HG03469 (cell line): ENCODE results near the gene NDUFS1.
A peak's percentile ranks its signal among the peaks of the same experiment; 100 is the strongest.
"Not testable (repeated sequence)": the region's sequence is repeated elsewhere in the genome, so short reads cannot be mapped to it uniquely, and the experiment has no call there.

Experiments
- ATAC-seq: cut with Tn5 transposase; IDR thresholded peaks from one replicate; pipeline ENCODE4 v1.9.1; 2021; ENCODE audit warnings: mild to moderate bottlenecking, moderate library complexity, moderate number of reproducible peaks; ENCODE audit not compliant: unreplicated experiment

Gene NDUFS1

GRCh38 chr2:206163251-206163880, 4.1 kb upstream of the NDUFS1 start:
- ATAC-seq, result no peak

- ATAC-seq, result not testable (repeated sequence)
These were observed 3.2 kb upstream of the NDUFS1 start for GRCh38 chr2:206162401-206162800.

GRCh38 chr2:206160807-206161179, 1.5 kb upstream of the NDUFS1 start:
- no peak for ATAC-seq

- ATAC-seq, result peak; percentile 21
These were observed 1.0 kb upstream of the NDUFS1 start for GRCh38 chr2:206160125-206160806.

- peak; percentile 2 for ATAC-seq
These were observed 490 bp downstream of the NDUFS1 start for GRCh38 chr2:206158563-206159345.

- not testable (repeated sequence) for ATAC-seq
These were observed 2.2 kb downstream of the NDUFS1 start for GRCh38 chr2:206157014-206157413.

- ATAC-seq, result peak; percentile 49
These were observed 5.0 kb downstream of the NDUFS1 start for GRCh38 chr2:206154197-206154596.

- no peak for ATAC-seq
These were observed 8.6 kb downstream of the NDUFS1 start for GRCh38 chr2:206150631-206151030.

- ATAC-seq, result no peak
These were observed 9.1 kb downstream of the NDUFS1 start for GRCh38 chr2:206150168-206150567.

GRCh38 chr2:206149330-206149729, 9.9 kb downstream of the NDUFS1 start:
- no peak for ATAC-seq

- ATAC-seq, result no peak
These were observed 13.6 kb downstream of the NDUFS1 start for GRCh38 chr2:206145665-206146064.

- no peak for ATAC-seq
These were observed 14.9 kb downstream of the NDUFS1 start for GRCh38 chr2:206144383-206144782.

GRCh38 chr2:206143451-206143850, 15.8 kb downstream of the NDUFS1 start:
- no peak for ATAC-seq

GRCh38 chr2:206127656-206128055, 31.6 kb downstream of the NDUFS1 start:
- ATAC-seq, result no peak

GRCh38 chr2:206125901-206126300, 33.3 kb downstream of the NDUFS1 start:
- ATAC-seq, result no peak

GRCh38 chr2:206122569-206122968, 36.7 kb downstream of the NDUFS1 start:
- ATAC-seq, result not testable (repeated sequence)

GRCh38 chr2:206116278-206116677, 43.0 kb downstream of the NDUFS1 start:
- ATAC-seq, result no peak

- ATAC-seq, result no peak
These were observed 44.1 kb downstream of the NDUFS1 start for GRCh38 chr2:206115026-206115578.

GRCh38 chr2:206112846-206113547, 46.2 kb downstream of the NDUFS1 start:
- ATAC-seq, result no peak

- no peak for ATAC-seq
These were observed 47.1 kb downstream of the NDUFS1 start for GRCh38 chr2:206112108-206112507.

- no peak for ATAC-seq
These were observed 50.5 kb downstream of the NDUFS1 start for GRCh38 chr2:206108713-206109112.
